Measurements from ENCODE around the gene PHETA1. TPM values are rescaled to one million over a fixed set of nuclear protein-coding genes. Genes with fewer than 3 reads are reported as not detected.

PHETA1 gene
- total RNA-seq, 1 experiment from 2014 or later, result 10.6 TPM

DNA sequence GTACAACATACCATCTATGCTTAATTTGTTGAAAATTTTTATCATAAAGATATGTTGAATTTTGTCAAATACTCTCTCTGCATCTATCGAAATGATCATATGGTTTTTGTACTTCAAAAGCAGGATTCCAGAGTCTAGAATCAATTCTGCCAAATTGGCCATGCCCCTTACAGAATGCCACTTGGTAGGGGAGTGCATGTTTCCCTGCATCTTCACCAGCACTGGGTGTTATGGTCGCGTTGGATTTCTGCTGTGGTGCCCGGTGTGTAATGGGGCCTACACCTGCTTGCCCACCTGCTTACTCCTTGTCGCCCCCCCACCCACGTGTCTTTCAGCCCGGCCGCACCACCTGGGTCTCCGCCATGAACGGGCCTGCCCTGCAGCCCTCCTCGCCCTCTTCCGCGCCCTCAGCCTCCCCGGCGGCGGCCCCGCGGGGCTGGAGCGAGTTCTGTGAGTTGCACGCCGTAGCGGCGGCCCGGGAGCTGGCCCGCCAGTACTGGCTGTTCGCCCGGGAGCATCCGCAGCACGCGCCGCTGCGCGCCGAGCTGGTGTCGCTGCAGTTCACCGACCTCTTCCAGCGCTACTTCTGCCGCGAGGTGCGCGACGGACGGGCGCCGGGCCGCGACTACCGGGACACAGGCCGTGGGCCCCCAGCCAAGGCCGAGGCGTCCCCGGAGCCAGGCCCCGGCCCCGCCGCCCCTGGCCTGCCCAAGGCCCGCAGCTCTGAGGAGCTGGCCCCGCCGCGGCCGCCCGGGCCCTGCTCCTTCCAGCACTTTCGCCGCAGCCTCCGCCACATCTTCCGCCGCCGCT lies 49.1 kb upstream of the PHETA1 start:
- TF ChIP-seq CEBPB (IDR thresholded peaks at IDR 0.05; ENCODE audit: low read depth), result no peak
- TF ChIP-seq, protein P1, sequence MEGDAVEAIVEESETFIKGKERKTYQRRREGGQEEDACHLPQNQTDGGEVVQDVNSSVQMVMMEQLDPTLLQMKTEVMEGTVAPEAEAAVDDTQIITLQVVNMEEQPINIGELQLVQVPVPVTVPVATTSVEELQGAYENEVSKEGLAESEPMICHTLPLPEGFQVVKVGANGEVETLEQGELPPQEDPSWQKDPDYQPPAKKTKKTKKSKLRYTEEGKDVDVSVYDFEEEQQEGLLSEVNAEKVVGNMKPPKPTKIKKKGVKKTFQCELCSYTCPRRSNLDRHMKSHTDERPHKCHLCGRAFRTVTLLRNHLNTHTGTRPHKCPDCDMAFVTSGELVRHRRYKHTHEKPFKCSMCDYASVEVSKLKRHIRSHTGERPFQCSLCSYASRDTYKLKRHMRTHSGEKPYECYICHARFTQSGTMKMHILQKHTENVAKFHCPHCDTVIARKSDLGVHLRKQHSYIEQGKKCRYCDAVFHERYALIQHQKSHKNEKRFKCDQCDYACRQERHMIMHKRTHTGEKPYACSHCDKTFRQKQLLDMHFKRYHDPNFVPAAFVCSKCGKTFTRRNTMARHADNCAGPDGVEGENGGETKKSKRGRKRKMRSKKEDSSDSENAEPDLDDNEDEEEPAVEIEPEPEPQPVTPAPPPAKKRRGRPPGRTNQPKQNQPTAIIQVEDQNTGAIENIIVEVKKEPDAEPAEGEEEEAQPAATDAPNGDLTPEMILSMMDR (IDR thresholded peaks at IDR 0.05 in 2 of 3, conservative IDR thresholded peaks at IDR 0.05 in 1 of 3; ENCODE audit: borderline replicate concordance in 1 of 3, insufficient read depth in 1 of 3, low read depth in 2 of 3, low read length in 2 of 3), result no peak
- TF ChIP-seq ZNF274 (IDR thresholded peaks at IDR 0.05; ENCODE audit: low read depth, low read length), result no peak
- no peak for TF ChIP-seq EGR1 (IDR thresholded peaks at IDR 0.05; ENCODE audit: low read depth)
- TF ChIP-seq SRF (IDR thresholded peaks at IDR 0.05; ENCODE audit: low read depth), result no peak
- TF ChIP-seq EZH2 (IDR thresholded peaks at IDR 0.05), result no peak
- TF ChIP-seq, protein P2, sequence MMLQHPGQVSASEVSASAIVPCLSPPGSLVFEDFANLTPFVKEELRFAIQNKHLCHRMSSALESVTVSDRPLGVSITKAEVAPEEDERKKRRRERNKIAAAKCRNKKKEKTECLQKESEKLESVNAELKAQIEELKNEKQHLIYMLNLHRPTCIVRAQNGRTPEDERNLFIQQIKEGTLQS (IDR thresholded peaks at IDR 0.05), result no peak
- TF ChIP-seq TCF7L2 (IDR thresholded peaks at IDR 0.05; ENCODE audit: borderline replicate concordance, extremely low read depth, insufficient read depth, insufficient read length), result no peak
- no peak for TF ChIP-seq FOSL1 (IDR thresholded peaks at IDR 0.05; ENCODE audit: low read depth)
- no peak for TF ChIP-seq CBX3 (IDR thresholded peaks at IDR 0.05; ENCODE audit: low read depth)
- no peak for TF ChIP-seq RAD21 (IDR thresholded peaks at IDR 0.05; ENCODE audit: low read depth)
- TF ChIP-seq, protein P3, sequence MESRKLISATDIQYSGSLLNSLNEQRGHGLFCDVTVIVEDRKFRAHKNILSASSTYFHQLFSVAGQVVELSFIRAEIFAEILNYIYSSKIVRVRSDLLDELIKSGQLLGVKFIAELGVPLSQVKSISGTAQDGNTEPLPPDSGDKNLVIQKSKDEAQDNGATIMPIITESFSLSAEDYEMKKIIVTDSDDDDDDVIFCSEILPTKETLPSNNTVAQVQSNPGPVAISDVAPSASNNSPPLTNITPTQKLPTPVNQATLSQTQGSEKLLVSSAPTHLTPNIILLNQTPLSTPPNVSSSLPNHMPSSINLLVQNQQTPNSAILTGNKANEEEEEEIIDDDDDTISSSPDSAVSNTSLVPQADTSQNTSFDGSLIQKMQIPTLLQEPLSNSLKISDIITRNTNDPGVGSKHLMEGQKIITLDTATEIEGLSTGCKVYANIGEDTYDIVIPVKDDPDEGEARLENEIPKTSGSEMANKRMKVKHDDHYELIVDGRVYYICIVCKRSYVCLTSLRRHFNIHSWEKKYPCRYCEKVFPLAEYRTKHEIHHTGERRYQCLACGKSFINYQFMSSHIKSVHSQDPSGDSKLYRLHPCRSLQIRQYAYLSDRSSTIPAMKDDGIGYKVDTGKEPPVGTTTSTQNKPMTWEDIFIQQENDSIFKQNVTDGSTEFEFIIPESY (IDR thresholded peaks at IDR 0.05; ENCODE audit: extremely low read depth, insufficient replicate concordance, low read length), result no peak
- TF ChIP-seq POLR2AphosphoS5 (IDR thresholded peaks at IDR 0.05; ENCODE audit: low read depth, low read length), result no peak
- TF ChIP-seq JUND (IDR thresholded peaks at IDR 0.05), result no peak
- no peak for TF ChIP-seq YY1 (IDR thresholded peaks at IDR 0.05; ENCODE audit: extremely low read depth, insufficient replicate concordance, low read depth, low read length)
- no peak for TF ChIP-seq SP1 (IDR thresholded peaks at IDR 0.05; ENCODE audit: low read depth)
- TF ChIP-seq, protein P4, sequence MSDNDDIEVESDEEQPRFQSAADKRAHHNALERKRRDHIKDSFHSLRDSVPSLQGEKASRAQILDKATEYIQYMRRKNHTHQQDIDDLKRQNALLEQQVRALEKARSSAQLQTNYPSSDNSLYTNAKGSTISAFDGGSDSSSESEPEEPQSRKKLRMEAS (IDR thresholded peaks at IDR 0.05), result no peak
- TF ChIP-seq ZFX (IDR thresholded peaks at IDR 0.05), result no peak
- TF ChIP-seq EZH2phosphoT487 (IDR thresholded peaks at IDR 0.05; ENCODE audit: borderline replicate concordance), result no peak
- TF ChIP-seq ELF1 (IDR thresholded peaks at IDR 0.05; ENCODE audit: borderline replicate concordance, low read depth), result no peak
- Histone ChIP-seq H3K9ac (ENCODE audit: low read length) (no peak overlapping the region), H3K4me2 (ENCODE audit: low read length) (no peak overlapping the region), H3K27me3 (ENCODE audit: insufficient read depth, low read length) (no peaks in the 10 kb centered on the region), H3K79me2 (ENCODE audit: insufficient read depth, low read length) (peaks cover 11% of the 10 kb centered on the region; the same call in 1 of the 2 replicates), H3K27ac (ENCODE audit: low read depth, low read length) (no peak overlapping the region), H3K4me3 (replicated peaks in 1 of 2; ENCODE audit: low read depth in 1 of 2, low read length in 2 of 2) (no peak overlapping the region), H3K9me3 (ENCODE audit: control insufficient read depth in 1 of 2, insufficient read depth in 1 of 2, low read depth in 1 of 2, low read length in 2 of 2) (no peaks in the 10 kb centered on the region), H2AFZ (ENCODE audit: low read depth, low read length, poor library complexity, severe bottlenecking) (no peak overlapping the region), H3K4me1 (ENCODE audit: control insufficient read depth in 1 of 2, insufficient read depth in 2 of 2, low read length in 2 of 2) (peaks cover 15 to 31% of the 10 kb centered on the region in 2 experiments), H3K36me3 (ENCODE audit: control insufficient read depth in 1 of 2, insufficient read depth in 2 of 2, low read length in 2 of 2) (peaks cover 0 to 4% of the 10 kb centered on the region in 2 experiments; a peak in 1 of 4 replicates), H3K9me2 (ENCODE audit: insufficient read depth) (no peaks in the 10 kb centered on the region), H4K20me1 (ENCODE audit: insufficient read depth) (no peaks in the 10 kb centered on the region)
- intact Hi-C loops (cut with micrococcal nuclease), result no loop called here
- ChIA-PET POLR2A (no interaction called here), CTCF (no interaction called here), RAD21 (ENCODE audit: low non-redundant PET in 1 of 2, low total read pairs in 2 of 2, uncharacterized antibody in 2 of 2, unreplicated experiment in 2 of 2) (no interaction called here)
- DNase-seq (ENCODE audit: low read depth, low spot score) (no peak), ATAC-seq (no peak)
- BruUV-seq (replicated peaks), result no TSS peak

Data from HCT116 (cell line).